K562 (cell line): ENCODE data around the gene CTDSPL2. TPM values are rescaled to one million over a fixed set of nuclear protein-coding genes. Genes with fewer than 3 reads are reported as not detected.

Experiments used
- ATAC-seq: fragments of 200-7000 bp; cut with Tn5 transposase; 3 replicates; pipeline ENCODE4 v1.9.1; 2020; ENCODE audit warnings: moderate library complexity
- BruUV-seq: library from RNA; stranded (reverse); fragments of 400-500 nt; replicated peaks from 2 replicates; lab custom pipeline; 2021; lab: Mats Ljungman, UMichigan
- CTCF ChIA-PET: fragments of 300-600 bp; formaldehyde crosslinking; extraction: SDS; loops from one replicate; lab custom pipeline; 2021; ENCODE audit warnings: low intra/inter-chr PET ratio; lab: Yijun Ruan, JAX
- POLR2A ChIA-PET: fragments of 300-600, 350-650 bp; sonication (Branson Sonifier 250); formaldehyde crosslinking; extraction: SDS; loops from one replicate; lab custom pipeline; 2021; ENCODE audit warnings: antibody characterized with exemption, inconsistent platforms; lab: Yijun Ruan, JAX
- DNase-seq, 4 experiments: peaks; one replicate each; pipeline versions ENCODE4 v3.0.0 to v3.0.0-alpha.2; 2011 to 2018; ENCODE audit warnings: low spot score in 3 of 4, mixed read lengths in 3 of 4; ENCODE audit errors: extremely low read depth in 1 of 4
- FAIRE-seq: peaks from 2 replicates; lab custom pipeline; 2011; peaks lifted over from hg19 to GRCh38; lab: Jason Lieb, UNC
- H2AFZ ChIP-seq: 2 replicates; pipeline ENCODE4 v1.6.0; 2011; ENCODE audit warnings: low read depth, low read length, control low read depth, inconsistent platforms
- H3K27ac ChIP-seq: fragments of 200-600 bp; 3 replicates; pipeline ENCODE4 v1.8.0; 2011; ENCODE audit warnings: low read depth, mild to moderate bottlenecking, control low read depth, inconsistent platforms, low read length, moderate library complexity, mixed read lengths; ENCODE audit errors: extremely low read depth
- H3K27me3 ChIP-seq, 2 experiments: fragments of 300-600 bp in 1 of 2; 2 replicates in 1 of 2; 3 replicates in 1 of 2; pipeline versions ENCODE4 v1.6.0 to v1.8.0; 2011; ENCODE audit warnings: inconsistent platforms in 2 of 2, low read length in 2 of 2, mild to moderate bottlenecking in 1 of 2, mixed read lengths in 1 of 2, moderate library complexity in 1 of 2; ENCODE audit not compliant: control insufficient read depth in 2 of 2, insufficient read depth in 2 of 2
- H3K36me3 ChIP-seq: fragments of 300-600 bp; 3 replicates; pipeline ENCODE4 v1.8.0; 2011; ENCODE audit warnings: mild to moderate bottlenecking, low read length, inconsistent platforms; ENCODE audit not compliant: control insufficient read depth, insufficient read depth
- H3K4me1 ChIP-seq, 2 experiments: fragments of 200-600 bp in 1 of 2; replicated peaks in 1 of 2; 2 replicates in 1 of 2; 3 replicates in 1 of 2; pipeline versions ENCODE4 v1.5.1 to v1.8.0; 2011; ENCODE audit warnings: inconsistent platforms in 2 of 2, low read length in 2 of 2, mild to moderate bottlenecking in 1 of 2, mixed read lengths in 1 of 2, moderate library complexity in 1 of 2; ENCODE audit not compliant: control insufficient read depth in 2 of 2, insufficient read depth in 2 of 2
- H3K4me2 ChIP-seq: 2 replicates; pipeline ENCODE4 v1.6.1; 2011; ENCODE audit warnings: low read length, control low read depth, inconsistent platforms, mixed read lengths; ENCODE audit not compliant: insufficient read depth
- H3K4me3 ChIP-seq: fragments of 200-600 bp; sonication (generic), shearing (Covaris generic); 2 replicates; pipeline ENCODE4 v1.5.1; 2016; ENCODE audit warnings: control low read depth, inconsistent platforms
- H3K79me2 ChIP-seq: fragments of 200-600 bp; 3 replicates; pipeline ENCODE4 v1.8.0; 2011; ENCODE audit warnings: low read length, inconsistent platforms; ENCODE audit not compliant: control insufficient read depth, insufficient read depth
- H3K9ac ChIP-seq, 2 experiments: 2 replicates each; pipeline versions ENCODE4 v1.6.0 to v1.6.1; 2011; ENCODE audit warnings: low read depth in 2 of 2, low read length in 2 of 2, control low read depth in 1 of 2, inconsistent platforms in 1 of 2, mild to moderate bottlenecking in 1 of 2, mixed read lengths in 1 of 2; ENCODE audit not compliant: insufficient read depth in 1 of 2
- H3K9me1 ChIP-seq: one replicate; pipeline ENCODE4 v1.6.0; 2011; ENCODE audit warnings: inconsistent platforms, mild to moderate bottlenecking, low read length, moderate library complexity; ENCODE audit not compliant: control insufficient read depth, insufficient read depth
- H3K9me3 ChIP-seq: replicated peaks from 2 replicates; pipeline ENCODE4 v1.5.1; 2011; ENCODE audit warnings: low read depth, low read length, inconsistent platforms; ENCODE audit not compliant: control insufficient read depth, insufficient read depth
- H4K20me1 ChIP-seq: replicated peaks from 2 replicates; pipeline ENCODE4 v1.6.1; 2011; ENCODE audit warnings: low read length, inconsistent platforms, mixed read lengths; ENCODE audit not compliant: control insufficient read depth, insufficient read depth
- CEBPG ChIP-seq, 3 experiments: fragments of 200-800 bp in 1 of 3; sonication (Bioruptor generic) in 1 of 3; sonication (generic) in 1 of 3; formaldehyde crosslinking in 1 of 3; IDR thresholded peaks in 2 of 3; conservative IDR thresholded peaks in 1 of 3; 2 replicates each; pipeline versions ENCODE4 v1.6.1 to v1.8.0; 2016 to 2022; ENCODE audit warnings: missing compliant biosample characterization in 2 of 3, missing genetic modification characterization in 2 of 3, mild to moderate bottlenecking in 1 of 3, missing genetic modification reagents in 1 of 3
- DEAF1 ChIP-seq: fragments of 450-650 bp; formaldehyde crosslinking; IDR thresholded peaks from 2 replicates; pipeline ENCODE4 v1.4.0; 2020; ENCODE audit warnings: mild to moderate bottlenecking, moderate library complexity
- FOXM1 ChIP-seq, 2 experiments: fragments of 450-650 bp in 1 of 2; sonication (generic) in 1 of 2; formaldehyde crosslinking in 1 of 2; IDR thresholded peaks; 2 replicates each; pipeline versions ENCODE4 v1.6.1 to v1.9.0; 2017 to 2022; ENCODE audit warnings: low read depth in 2 of 2, mild to moderate bottlenecking in 2 of 2, missing genetic modification reagents in 1 of 2, moderate library complexity in 1 of 2
- LEF1 ChIP-seq: fragments of 450-650 bp; IDR thresholded peaks from 2 replicates; pipeline ENCODE4 v1.6.1; 2016; ENCODE audit warnings: mild to moderate bottlenecking
- POLR2G ChIP-seq: fragments of 200-400 bp; formaldehyde crosslinking; IDR thresholded peaks from 2 replicates; pipeline ENCODE4 v1.6.1; 2017; ENCODE audit warnings: low read depth, mild to moderate bottlenecking, antibody characterized with exemption, low read length, moderate library complexity
- SETDB1 ChIP-seq: IDR thresholded peaks from one replicate; pipeline ENCODE4 v1.6.1; 2012; ENCODE audit warnings: low read length, control low read depth, inconsistent platforms
- SRSF7 ChIP-seq: fragments of 200-400 bp; formaldehyde crosslinking; optimal IDR thresholded peaks from 2 replicates; pipeline ENCODE3; 2017; ENCODE audit warnings: mild to moderate bottlenecking, low read depth, low read length
- TAF1 ChIP-seq: IDR thresholded peaks from 2 replicates; pipeline ENCODE4 v1.6.1; 2011; ENCODE audit warnings: mild to moderate bottlenecking, low read length, moderate library complexity; ENCODE audit not compliant: insufficient read depth, control insufficient read depth, severe bottlenecking; ENCODE audit errors: extremely low read depth
- TEAD1 ChIP-seq, 2 experiments: fragments of 450-650 bp in 1 of 2; sonication (generic) in 1 of 2; formaldehyde crosslinking; IDR thresholded peaks; 2 replicates each; pipeline versions ENCODE4 v1.4.0 to v1.8.0; 2020 to 2022; ENCODE audit warnings: mild to moderate bottlenecking in 2 of 2, missing genetic modification reagents in 1 of 2
- TRIM25 ChIP-seq: fragments of 450-650 bp; IDR thresholded peaks from 2 replicates; pipeline ENCODE4 v1.7.0; 2016; ENCODE audit warnings: borderline replicate concordance
- ZNF445 ChIP-seq: fragments of 250-450 bp; sonication (Bioruptor Pico); IDR thresholded peaks from 2 replicates; pipeline ENCODE4 v1.4.0; 2020; ENCODE audit warnings: low read depth, mild to moderate bottlenecking, moderate library complexity
- ZNF512 ChIP-seq: IDR thresholded peaks from 2 replicates; pipeline ENCODE4 v1.6.1; 2016; ENCODE audit warnings: missing genetic modification characterization, missing compliant biosample characterization
- ZNF780A ChIP-seq: fragments of 250-450 bp; sonication (Bioruptor Pico); IDR thresholded peaks from 2 replicates; pipeline ENCODE4 v1.5.0; 2021; ENCODE audit warnings: mild to moderate bottlenecking
- ZZZ3 ChIP-seq: fragments of 450-650 bp; IDR thresholded peaks from 2 replicates; pipeline ENCODE4 v1.6.1; 2016; ENCODE audit warnings: antibody characterized with exemption, mild to moderate bottlenecking, moderate library complexity
- WGBS: fragments of 100-300 bp; shearing (Covaris generic); methylation state at CpG from one replicate; pipeline ENCODE4 v1.1.6; 2016; ENCODE audit warnings: low coverage, mixed read lengths; ENCODE audit not compliant: insufficient coverage; ENCODE audit errors: missing lambda C conversion rate; 5-methylcytosine and 5-hydroxymethylcytosine counted together
- in situ Hi-C: fragments of 300-500 bp; cut with MboI; formaldehyde crosslinking; loops from 4 replicates; pipeline ENCODE4 v1.15.0; 2018; ENCODE audit warnings: inconsistent platforms, mixed read lengths
- intact Hi-C: fragments of 100-400 bp; cut with micrococcal nuclease; formaldehyde crosslinking; loops from 2 replicates; pipeline ENCODE4 v1.14.2; 2022
- polyA plus RNA-seq, 8 experiments: library from polyadenylated mRNA; depleted of rRNA in 4 of 8; stranded (reverse) in 5 of 8; unstranded in 3 of 8; fragments of >200 nt; fragmentation: Nextera tagmentation in 2 of 8; fragmentation: Illumina TruSeq in 1 of 8; extraction: Ambion mirVana in 2 of 8; extraction: Trizol in 1 of 8; gene quantifications; 2 replicates each; pipeline versions ENCODE4 v1.2.1 to v1.2.3, GENCODE V29; 2011 to 2014; ENCODE audit warnings: inconsistent platforms in 1 of 8, missing spikeins in 1 of 8
- total RNA-seq, 7 experiments: library from RNA; depleted of rRNA in 6 of 7; stranded (reverse); fragments of >200 nt in 6 of 7; fragmentation: Illumina TruSeq in 2 of 7; extraction: Trizol in 2 of 7; gene quantifications; 2 replicates each; pipeline versions ENCODE4 v1.2.1 to v1.2.3, GENCODE V29; 2011 to 2021; ENCODE audit warnings: low replicate concordance in 1 of 7

Gene CTDSPL2
- total and polyA plus RNA-seq, 9 of the 15 experiments (the other 6 are each of a cell fraction or from before 2014, with no cell fraction given) = 16.8 to 79.0 (median 53.1) TPM

GRCh38 chr15:44427756-44428724 is 611 bp downstream of the CTDSPL2 start:
- DNase-seq (peak in 2 of 4 experiments; percentile 50 to 70), ATAC-seq (peak; percentile 57), FAIRE-seq (peak; percentile 48)
- H3K4me2 ChIP-seq = peak overlapping the region; percentile 92
- TSS peak; percentile 67 for BruUV-seq
- H3K9me3 ChIP-seq = no peaks in the 10 kb centered on the region
- H3K36me3 ChIP-seq = peaks cover 17% of the 10 kb centered on the region; the same call in 2 of the 3 replicates
- peak overlapping the region; percentile 92 to 98 for H3K9ac ChIP-seq
- no peaks in the 10 kb centered on the region for H3K9me1 ChIP-seq
- peak overlapping the region; percentile 73 for H3K4me3 ChIP-seq
- H3K27ac ChIP-seq = peak overlapping the region; percentile 98
- in situ Hi-C loops = no loop called here
- intact Hi-C loops = loop anchor here (5.0 kb wide), 2 partner anchors 131 to 211 kb away; no protein-coding TSS in a partner anchor
- H4K20me1 ChIP-seq = 0 out of 2 replicates have a peak, but pooled peaks cover 4% of the 10 kb centered on the region
- WGBS = 1% methylated on average over 24 of the region's 27 CpGs
- peak overlapping the region; percentile 96 for H2AFZ ChIP-seq
- CTCF ChIA-PET = interaction anchor here (0.6 kb wide), 1 partner anchor 595 kb away, joined by 3 read pairs; no protein-coding TSS in a partner anchor
- H3K4me1 ChIP-seq = peaks cover 0 to 5% of the 10 kb centered on the region in 2 experiments; a peak in 1 of 5 replicates
- peaks cover 58% of the 10 kb centered on the region for H3K79me2 ChIP-seq
- no peaks in the 10 kb centered on the region for H3K27me3 ChIP-seq
- POLR2A ChIA-PET = interaction anchor here (0.5 to 5.3 kb wide), 20 partner anchors 8 to 384 kb away, joined by 3 to 58 read pairs (median 4); partner anchors contain the start of gene GOLM2
- TF ChIP-seq ZNF445 (CRISPR knock-in tag) (no peak), SRSF7 (no peak), DEAF1 (CRISPR knock-in tag) (no peak), CEBPG (CRISPR knock-in tag; IDR thresholded peaks at IDR 0.05) (no peak; the same call in 1 of the 2 replicates), CEBPG (tag; conservative IDR thresholded peaks at IDR 0.05 in 1 of 2, IDR thresholded peaks at IDR 0.05 in 1 of 2) (no peak), TAF1 (no peak), ZNF512 (no peak), TEAD1 (CRISPR knock-in tag; IDR thresholded peaks at IDR 0.05) (no peak), SETDB1 (no peak), TRIM25 (no peak), FOXM1 (IDR thresholded peaks at IDR 0.05; ENCODE audit: low read depth) (no peak), FOXM1 (CRISPR knock-in tag; IDR thresholded peaks at IDR 0.05; ENCODE audit: low read depth) (no peak), LEF1 (no peak), ZZZ3 (peak; percentile 31), ZNF780A (no peak), POLR2G (no peak)
